Esophagus squamous epithelium (tissue), 5 donors: ENCODE data around the gene ANAPC4. TPM values are rescaled to one million over a fixed set of nuclear protein-coding genes. Genes with fewer than 3 reads are reported as not detected.

Source experiments
- DNase-seq: peaks from one replicate; lab custom pipeline; 2025; lab: John Stamatoyannopoulos, UW
- H3K27ac ChIP-seq, 4 donors: fragments of 200-600 bp; sonication (generic); one replicate each; pipeline ENCODE4 v1.5.1; 2016 to 2019; ENCODE audit warnings: mild to moderate bottlenecking in 1 of 4
- H3K27me3 ChIP-seq, 4 donors: fragments of 200-600 bp; sonication (generic); 1 replicate in 3 of 4; 2 replicates in 1 of 4; pipeline versions ENCODE4 v1.5.1 to v1.6.0; 2017 to 2021; ENCODE audit warnings: antibody characterized with exemption in 1 of 4
- H3K36me3 ChIP-seq, 3 donors: fragments of 200-600 bp; sonication (generic); one replicate each; pipeline ENCODE4 v1.5.1; 2016 to 2019
- H3K4me1 ChIP-seq, 3 donors: fragments of 200-600 bp; sonication (generic); one replicate each; pipeline ENCODE4 v1.5.1; 2017 to 2019
- H3K4me3 ChIP-seq, 4 donors: fragments of 200-600 bp; sonication (generic); 1 replicate in 3 of 4; 2 replicates in 1 of 4; pipeline ENCODE4 v1.5.1; 2016 to 2019; ENCODE audit warnings: mild to moderate bottlenecking in 2 of 4, moderate library complexity in 1 of 4
- H3K9me3 ChIP-seq, 3 donors: fragments of 200-600 bp; sonication (generic); one replicate each; pipeline ENCODE4 v1.5.1; 2016 to 2019
- POLR2A ChIP-seq, 4 donors: fragments of 450-650 bp; IDR thresholded peaks; one replicate each; pipeline ENCODE4 v1.6.1; 2017; ENCODE audit warnings: antibody characterized with exemption in 4 of 4, mild to moderate bottlenecking in 4 of 4, moderate library complexity in 3 of 4
- WGBS, 2 donors: methylation state at CpG; one replicate each; pipeline ENCODE4 v1.1.5; 2018; 5-methylcytosine and 5-hydroxymethylcytosine counted together
- intact Hi-C: fragments of 100-400 bp; cut with DNase I; formaldehyde crosslinking; loops from one replicate; pipeline ENCODE4 v1.15.0; 2022
- total RNA-seq, 4 donors: library from RNA; depleted of rRNA; stranded (reverse); fragments of >200 nt; gene quantifications; one replicate each; pipeline ENCODE4 v1.1.0, GENCODE V29; 2016
- TF ChIP-seq, protein P1 (sequence below), 6 experiments: fragments of 450-650 bp in 4 of 6; fragments of 200-600 bp in 2 of 6; sonication (generic) in 2 of 6; IDR thresholded peaks; one replicate each; pipeline ENCODE4 v1.5.1; 2016 to 2019; ENCODE audit warnings: antibody characterized with exemption in 6 of 6, mild to moderate bottlenecking in 4 of 6, moderate library complexity in 4 of 6
- donor health status: DM: yes; HTN: yes; CAD: no.

ANAPC4 gene
- total RNA-seq, 4 donors from 2014 or later = 9.6 to 27.0 (median 20.0) TPM

- DNase-seq = no peak
- no peak overlapping the region for H3K27ac ChIP-seq
- peaks cover 0 to 44% (median 6%) of the 10 kb centered on the region in 3 donors for H3K36me3 ChIP-seq
- TF ChIP-seq, protein P1, sequence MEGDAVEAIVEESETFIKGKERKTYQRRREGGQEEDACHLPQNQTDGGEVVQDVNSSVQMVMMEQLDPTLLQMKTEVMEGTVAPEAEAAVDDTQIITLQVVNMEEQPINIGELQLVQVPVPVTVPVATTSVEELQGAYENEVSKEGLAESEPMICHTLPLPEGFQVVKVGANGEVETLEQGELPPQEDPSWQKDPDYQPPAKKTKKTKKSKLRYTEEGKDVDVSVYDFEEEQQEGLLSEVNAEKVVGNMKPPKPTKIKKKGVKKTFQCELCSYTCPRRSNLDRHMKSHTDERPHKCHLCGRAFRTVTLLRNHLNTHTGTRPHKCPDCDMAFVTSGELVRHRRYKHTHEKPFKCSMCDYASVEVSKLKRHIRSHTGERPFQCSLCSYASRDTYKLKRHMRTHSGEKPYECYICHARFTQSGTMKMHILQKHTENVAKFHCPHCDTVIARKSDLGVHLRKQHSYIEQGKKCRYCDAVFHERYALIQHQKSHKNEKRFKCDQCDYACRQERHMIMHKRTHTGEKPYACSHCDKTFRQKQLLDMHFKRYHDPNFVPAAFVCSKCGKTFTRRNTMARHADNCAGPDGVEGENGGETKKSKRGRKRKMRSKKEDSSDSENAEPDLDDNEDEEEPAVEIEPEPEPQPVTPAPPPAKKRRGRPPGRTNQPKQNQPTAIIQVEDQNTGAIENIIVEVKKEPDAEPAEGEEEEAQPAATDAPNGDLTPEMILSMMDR (IDR thresholded peaks at IDR 0.05) = no peak
- TF ChIP-seq POLR2A (IDR thresholded peaks at IDR 0.05) = no peak
- no peaks in the 10 kb centered on the region for H3K9me3 ChIP-seq
- H3K4me3 ChIP-seq = no peak overlapping the region
- H3K4me1 ChIP-seq = no peaks in the 10 kb centered on the region
- H3K27me3 ChIP-seq = no peaks in the 10 kb centered on the region
- 66 to 83% methylated on average over 5 of the region's 5 CpGs for WGBS, 2 donors
- intact Hi-C loops = no loop called here
Observed at GRCh38 chr4:25421816-25422525, 44.9 kb downstream of the ANAPC4 start.

DNA sequence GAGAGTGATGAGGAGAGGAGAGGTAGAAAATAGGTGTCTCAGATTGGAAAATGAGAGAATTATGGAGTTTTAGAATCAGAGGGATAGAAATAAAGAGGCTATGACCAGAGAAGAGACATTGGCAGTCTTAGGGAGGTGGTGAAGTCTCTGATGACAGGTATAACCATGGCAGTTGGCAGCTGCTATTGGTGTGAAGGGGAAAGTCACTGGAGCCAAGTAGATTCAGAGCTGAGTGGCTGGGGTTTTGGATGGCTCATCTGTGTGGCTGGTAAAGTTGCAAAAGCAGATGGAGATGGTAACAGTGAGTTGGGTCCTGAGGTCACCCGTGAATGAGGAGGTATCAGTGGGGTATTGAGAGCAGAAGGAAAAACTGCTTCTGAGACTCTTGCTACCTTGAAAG lies 46.5 kb downstream of the ANAPC4 start:
- intact Hi-C loops = no loop called here
- WGBS, 2 donors = 75 to 86% methylated on average over 1 of the region's 1 CpG

GRCh38 chr4:25424539-25425228 lies 47.6 kb downstream of the ANAPC4 start:
- 54 to 71% methylated on average over 3 to 4 of the region's 9 CpGs for WGBS, 2 donors
- no peaks in the 10 kb centered on the region for H3K9me3 ChIP-seq
- peaks cover 0 to 17% (median 0%) of the 10 kb centered on the region in 3 donors for H3K36me3 ChIP-seq
- TF ChIP-seq POLR2A (IDR thresholded peaks at IDR 0.05) = no peak
- TF ChIP-seq, protein P1 (IDR thresholded peaks at IDR 0.05) = no peak
- H3K27me3 ChIP-seq = no peaks in the 10 kb centered on the region
- DNase-seq = no peak
- H3K27ac ChIP-seq = no peak overlapping the region
- no peak overlapping the region for H3K4me3 ChIP-seq
- no peaks in the 10 kb centered on the region for H3K4me1 ChIP-seq
- intact Hi-C loops = no loop called here

More for the DNA sequence above, 46.5 kb downstream of the ANAPC4 start:
- H3K27ac ChIP-seq = no peak overlapping the region
- H3K9me3 ChIP-seq = no peaks in the 10 kb centered on the region
- H3K36me3 ChIP-seq = peaks cover 0 to 28% (median 0%) of the 10 kb centered on the region in 3 donors
- no peak overlapping the region for H3K4me3 ChIP-seq
- no peaks in the 10 kb centered on the region for H3K27me3 ChIP-seq
- no peak for TF ChIP-seq POLR2A (IDR thresholded peaks at IDR 0.05)
- TF ChIP-seq, protein P1 (IDR thresholded peaks at IDR 0.05) = no peak
- H3K4me1 ChIP-seq = no peaks in the 10 kb centered on the region
- no peak for DNase-seq

- no peaks in the 10 kb centered on the region for H3K4me1 ChIP-seq
- H3K27ac ChIP-seq = no peak overlapping the region
- 68 to 73% methylated on average over 4 of the region's 4 CpGs for WGBS, 2 donors
- peaks cover 0 to 15% (median 0%) of the 10 kb centered on the region in 3 donors for H3K36me3 ChIP-seq
- H3K4me3 ChIP-seq = no peak overlapping the region
- no peaks in the 10 kb centered on the region for H3K27me3 ChIP-seq
- no peaks in the 10 kb centered on the region for H3K9me3 ChIP-seq
- intact Hi-C loops = no loop called here
- TF ChIP-seq POLR2A (IDR thresholded peaks at IDR 0.05) = no peak
- TF ChIP-seq, protein P1 (IDR thresholded peaks at IDR 0.05) = no peak
- DNase-seq = no peak
Observed at GRCh38 chr4:25425361-25425760, 48.3 kb downstream of the ANAPC4 start.

DNA sequence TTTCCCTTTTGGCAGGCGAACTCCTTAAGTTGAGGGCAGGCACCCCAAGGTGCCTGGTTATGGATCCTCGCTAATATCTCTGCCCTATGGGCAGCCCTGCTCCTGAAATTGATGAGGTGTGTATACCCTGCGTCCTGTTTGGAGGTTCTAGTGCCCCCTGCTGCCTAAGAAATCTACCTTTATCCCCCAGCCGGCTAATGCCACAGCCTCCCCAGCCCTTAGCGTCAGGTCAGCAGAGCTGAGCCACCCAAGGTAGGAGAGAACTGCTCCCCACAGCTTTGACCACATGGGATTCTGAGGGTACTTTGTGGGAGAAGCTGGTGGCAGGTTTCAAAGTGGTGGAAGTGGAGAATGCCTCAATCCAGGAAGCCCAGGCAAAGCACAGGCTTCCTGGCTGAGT lies 50.8 kb downstream of the ANAPC4 start:
- WGBS, 2 donors = 74 to 90% methylated on average over 2 to 3 of the region's 5 CpGs
- intact Hi-C loops = no loop called here
- H3K4me1 ChIP-seq = no peaks in the 10 kb centered on the region
- TF ChIP-seq POLR2A (IDR thresholded peaks at IDR 0.05) = no peak
- TF ChIP-seq, protein P1 (IDR thresholded peaks at IDR 0.05) = no peak
- H3K27me3 ChIP-seq = no peaks in the 10 kb centered on the region
- no peaks in the 10 kb centered on the region for H3K9me3 ChIP-seq
- DNase-seq = no peak
- no peak overlapping the region for H3K4me3 ChIP-seq
- H3K27ac ChIP-seq = no peak overlapping the region
- H3K36me3 ChIP-seq = no peaks in the 10 kb centered on the region
